Esophagus squamous epithelium (tissue), 4 donors: ENCODE data around the gene ZNF385D.

Experiments
- POLR2A ChIP-seq, 4 donors: fragments of 450-650 bp; IDR thresholded peaks; one replicate each; pipeline ENCODE4 v1.6.1; 2017; ENCODE audit warnings: antibody characterized with exemption in 4 of 4, mild to moderate bottlenecking in 4 of 4, moderate library complexity in 3 of 4
- TF ChIP-seq, protein P1 (sequence below), 6 experiments: fragments of 450-650 bp in 4 of 6; fragments of 200-600 bp in 2 of 6; sonication (generic) in 2 of 6; IDR thresholded peaks; one replicate each; pipeline ENCODE4 v1.5.1; 2016 to 2019; ENCODE audit warnings: antibody characterized with exemption in 6 of 6, mild to moderate bottlenecking in 4 of 6, moderate library complexity in 4 of 6

DNA sequence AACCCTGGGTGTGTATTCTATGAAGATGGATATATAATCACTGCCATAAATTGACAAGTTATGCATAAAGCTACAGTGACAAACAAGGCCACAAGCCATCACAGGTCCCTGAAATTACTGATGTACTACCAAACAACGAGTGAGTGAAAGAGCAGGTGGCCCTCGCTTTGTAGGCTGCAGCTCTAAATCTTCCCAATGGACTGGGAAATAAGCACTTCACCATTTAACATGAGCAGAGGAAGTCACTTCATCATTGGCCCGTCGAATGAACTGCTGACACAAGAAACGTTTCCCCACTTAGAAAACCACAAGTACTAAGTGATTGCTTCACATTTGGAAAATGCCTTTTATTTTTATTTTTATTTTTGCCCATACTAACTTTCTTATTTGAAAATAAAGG, 218.0 kb downstream of the ZNF385D start:
- TF ChIP-seq, protein P1, sequence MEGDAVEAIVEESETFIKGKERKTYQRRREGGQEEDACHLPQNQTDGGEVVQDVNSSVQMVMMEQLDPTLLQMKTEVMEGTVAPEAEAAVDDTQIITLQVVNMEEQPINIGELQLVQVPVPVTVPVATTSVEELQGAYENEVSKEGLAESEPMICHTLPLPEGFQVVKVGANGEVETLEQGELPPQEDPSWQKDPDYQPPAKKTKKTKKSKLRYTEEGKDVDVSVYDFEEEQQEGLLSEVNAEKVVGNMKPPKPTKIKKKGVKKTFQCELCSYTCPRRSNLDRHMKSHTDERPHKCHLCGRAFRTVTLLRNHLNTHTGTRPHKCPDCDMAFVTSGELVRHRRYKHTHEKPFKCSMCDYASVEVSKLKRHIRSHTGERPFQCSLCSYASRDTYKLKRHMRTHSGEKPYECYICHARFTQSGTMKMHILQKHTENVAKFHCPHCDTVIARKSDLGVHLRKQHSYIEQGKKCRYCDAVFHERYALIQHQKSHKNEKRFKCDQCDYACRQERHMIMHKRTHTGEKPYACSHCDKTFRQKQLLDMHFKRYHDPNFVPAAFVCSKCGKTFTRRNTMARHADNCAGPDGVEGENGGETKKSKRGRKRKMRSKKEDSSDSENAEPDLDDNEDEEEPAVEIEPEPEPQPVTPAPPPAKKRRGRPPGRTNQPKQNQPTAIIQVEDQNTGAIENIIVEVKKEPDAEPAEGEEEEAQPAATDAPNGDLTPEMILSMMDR (IDR thresholded peaks at IDR 0.05) = no peak
- TF ChIP-seq POLR2A (IDR thresholded peaks at IDR 0.05) = no peak
